ENCODE data around the gene NFX1. TPM values are rescaled to one million over a fixed set of nuclear protein-coding genes. Genes with fewer than 3 reads are reported as not detected.
"Not testable (repeated sequence)": the region's sequence is repeated elsewhere in the genome, so short reads cannot be mapped to it uniquely, and the experiment has no call there.

Gene NFX1
- total RNA-seq, 1 experiment from 2014 or later = 32.6 TPM

GRCh38 chr9:33315371-33315770 lies 25.1 kb downstream of the NFX1 start:
- H3K9me3 ChIP-seq = no peaks in the 10 kb centered on the region
- BruUV-seq (replicated peaks) = no TSS peak
- no peaks in the 10 kb centered on the region for H3K4me1 ChIP-seq
- no peaks in the 10 kb centered on the region for H3K27me3 Mint-ChIP-seq (ENCODE audit: insufficient read depth, unreplicated experiment)
- DNase-seq = no peak
- no peaks in the 10 kb centered on the region for H3K9me3 Mint-ChIP-seq (ENCODE audit: unreplicated experiment)
- peaks cover 2% of the 10 kb centered on the region; the same call in 1 of the 2 replicates for H3K36me3 ChIP-seq (ENCODE audit: control insufficient read depth, insufficient read depth, low read length)
- ChIA-PET POLR2A (no interaction called here), CTCF (interaction anchor here (0.7 kb wide), 1 partner anchor 84 kb away, joined by 3 read pairs; no protein-coding TSS in a partner anchor)
- no peak overlapping the region for H3K27ac Mint-ChIP-seq (ENCODE audit: unreplicated experiment)
- H3K36me3 Mint-ChIP-seq (ENCODE audit: insufficient read depth, unreplicated experiment) = peaks cover 87% of the 10 kb centered on the region
- intact Hi-C loops (cut with micrococcal nuclease; ENCODE audit: unreplicated experiment) = no loop called here
- no peak overlapping the region for H3K4me3 ChIP-seq (ENCODE audit: low read depth, low read length)
- H3K4me3 Mint-ChIP-seq (ENCODE audit: unreplicated experiment) = no peak overlapping the region
- H3K27me3 ChIP-seq (replicated peaks; ENCODE audit: control insufficient read depth, insufficient read depth, low read length) = no peaks in the 10 kb centered on the region
- no peak for TF ChIP-seq CTCF (IDR thresholded peaks at IDR 0.05; ENCODE audit: insufficient read depth in 1 of 2, low read depth in 1 of 2, low read length in 1 of 2, severe bottlenecking in 1 of 2, unreplicated experiment in 1 of 2)
- H3K4me1 Mint-ChIP-seq (ENCODE audit: low read depth, unreplicated experiment) = no peaks in the 10 kb centered on the region

GRCh38 chr9:33317136-33317535 lies 26.8 kb downstream of the NFX1 start:
- CTCF ChIA-PET = interaction anchor here (1.1 kb wide), 1 partner anchor 130 kb away, joined by 3 read pairs; the partner anchor contains the start of gene AQP3
- DNase-seq; H3K4me1 ChIP-seq; intact Hi-C loops (cut with micrococcal nuclease; ENCODE audit: unreplicated experiment); H3K27me3 Mint-ChIP-seq (ENCODE audit: insufficient read depth, unreplicated experiment); H3K27ac Mint-ChIP-seq (ENCODE audit: unreplicated experiment); POLR2A ChIA-PET; H3K36me3 ChIP-seq (ENCODE audit: control insufficient read depth, insufficient read depth, low read length); H3K27me3 ChIP-seq (replicated peaks; ENCODE audit: control insufficient read depth, insufficient read depth, low read length); H3K4me1 Mint-ChIP-seq (ENCODE audit: low read depth, unreplicated experiment); H3K4me3 Mint-ChIP-seq (ENCODE audit: unreplicated experiment); H3K9me3 Mint-ChIP-seq (ENCODE audit: unreplicated experiment); BruUV-seq (replicated peaks); H3K4me3 ChIP-seq (ENCODE audit: low read depth, low read length); H3K9me3 ChIP-seq: not testable (repeated sequence)
- peaks cover 89% of the 10 kb centered on the region for H3K36me3 Mint-ChIP-seq (ENCODE audit: insufficient read depth, unreplicated experiment)

GRCh38 chr9:33318225-33318624 lies 27.9 kb downstream of the NFX1 start:
- TF ChIP-seq CTCF (IDR thresholded peaks at IDR 0.05; ENCODE audit: insufficient read depth in 1 of 2, low read depth in 1 of 2, low read length in 1 of 2, severe bottlenecking in 1 of 2, unreplicated experiment in 1 of 2) = no peak
- Histone ChIP-seq H3K36me3 (ENCODE audit: control insufficient read depth, insufficient read depth, low read length) (peaks cover 3% of the 10 kb centered on the region; the same call in 1 of the 2 replicates), H3K4me1 (no peaks in the 10 kb centered on the region), H3K9me3 (no peaks in the 10 kb centered on the region), H3K27me3 (replicated peaks; ENCODE audit: control insufficient read depth, insufficient read depth, low read length) (no peaks in the 10 kb centered on the region), H3K4me3 (ENCODE audit: low read depth, low read length) (no peak overlapping the region)
- BruUV-seq (replicated peaks) = no TSS peak
- CTCF ChIA-PET = interaction anchor here (1.1 kb wide), 1 partner anchor 129 kb away, joined by 3 read pairs; the partner anchor contains the start of gene AQP3
- Mint-ChIP-seq H3K27me3 (ENCODE audit: insufficient read depth, unreplicated experiment) (no peaks in the 10 kb centered on the region), H3K4me1 (ENCODE audit: low read depth, unreplicated experiment) (no peaks in the 10 kb centered on the region), H3K36me3 (ENCODE audit: insufficient read depth, unreplicated experiment) (peaks cover 89% of the 10 kb centered on the region), H3K4me3 (ENCODE audit: unreplicated experiment) (no peak overlapping the region), H3K27ac (ENCODE audit: unreplicated experiment) (no peak overlapping the region), H3K9me3 (ENCODE audit: unreplicated experiment) (no peaks in the 10 kb centered on the region)
- DNase-seq = no peak
- intact Hi-C loops (cut with micrococcal nuclease; ENCODE audit: unreplicated experiment) = no loop called here
- POLR2A ChIA-PET = no interaction called here

GRCh38 chr9:33318781-33319180 lies 28.5 kb downstream of the NFX1 start:
- CTCF ChIA-PET = no interaction called here
- Histone ChIP-seq H3K4me1 (no peaks in the 10 kb centered on the region), H3K9me3 (no peaks in the 10 kb centered on the region), H3K4me3 (ENCODE audit: low read depth, low read length) (no peak overlapping the region), H3K27me3 (replicated peaks; ENCODE audit: control insufficient read depth, insufficient read depth, low read length) (no peaks in the 10 kb centered on the region), H3K36me3 (ENCODE audit: control insufficient read depth, insufficient read depth, low read length) (peaks cover 3% of the 10 kb centered on the region; the same call in 1 of the 2 replicates)
- peaks cover 89% of the 10 kb centered on the region for H3K36me3 Mint-ChIP-seq (ENCODE audit: insufficient read depth, unreplicated experiment)
- H3K9me3 Mint-ChIP-seq (ENCODE audit: unreplicated experiment) = no peaks in the 10 kb centered on the region
- no peak overlapping the region for H3K4me3 Mint-ChIP-seq (ENCODE audit: unreplicated experiment)
- no TSS peak for BruUV-seq (replicated peaks)
- POLR2A ChIA-PET = no interaction called here
- no peak for TF ChIP-seq CTCF (IDR thresholded peaks at IDR 0.05; ENCODE audit: insufficient read depth in 1 of 2, low read depth in 1 of 2, low read length in 1 of 2, severe bottlenecking in 1 of 2, unreplicated experiment in 1 of 2)
- intact Hi-C loops (cut with micrococcal nuclease; ENCODE audit: unreplicated experiment) = no loop called here
- DNase-seq = no peak
- H3K27ac Mint-ChIP-seq (ENCODE audit: unreplicated experiment) = no peak overlapping the region
- no peaks in the 10 kb centered on the region for H3K27me3 Mint-ChIP-seq (ENCODE audit: insufficient read depth, unreplicated experiment)
- H3K4me1 Mint-ChIP-seq (ENCODE audit: low read depth, unreplicated experiment) = no peaks in the 10 kb centered on the region
